Measurements from ENCODE around the gene NRG2.

NRG2 gene

DNA sequence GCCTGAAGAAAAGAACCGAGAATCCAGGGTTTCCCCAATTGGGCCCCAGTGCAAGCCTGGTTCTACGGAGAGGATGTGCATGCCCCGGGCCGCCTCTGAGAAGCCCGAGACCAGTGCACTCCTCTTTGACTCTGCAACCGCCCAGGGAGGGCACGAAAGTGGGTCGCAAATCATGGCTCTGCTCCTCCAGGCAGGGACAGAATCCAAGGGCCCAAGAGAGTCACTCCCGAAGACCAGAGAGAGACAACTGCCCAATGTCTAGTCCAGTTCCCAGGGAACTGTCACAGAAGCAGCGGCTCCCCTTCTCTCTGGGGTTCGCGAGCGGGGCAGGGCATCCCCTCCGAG lies 139.7 kb downstream of the NRG2 start:
- H3K27ac ChIP-seq (ENCODE audit: low read depth, low read length) = no peak overlapping the region
- no peak overlapping the region for H3K4me3 ChIP-seq (ENCODE audit: low read length)
- H3K36me3 ChIP-seq (ENCODE audit: control insufficient read depth, low read length) = no peaks in the 10 kb centered on the region
- no peaks in the 10 kb centered on the region for H3K9me3 ChIP-seq (ENCODE audit: control insufficient read depth, insufficient read depth, low read length)
- H4K20me1 ChIP-seq (ENCODE audit: control insufficient read depth, insufficient read depth, low read depth, low read length) = no peaks in the 10 kb centered on the region
- H3K4me1 ChIP-seq (ENCODE audit: control insufficient read depth, low read length) = no peaks in the 10 kb centered on the region
- no peaks in the 10 kb centered on the region for H3K79me2 ChIP-seq (ENCODE audit: control insufficient read depth, low read length)
- no peaks in the 10 kb centered on the region for H3K9me2 ChIP-seq (replicated peaks; ENCODE audit: control insufficient read depth, low read length)
- H3K4me2 ChIP-seq (ENCODE audit: low read length) = no peak overlapping the region
- no peak for TF ChIP-seq EZH2phosphoT487 (IDR thresholded peaks at IDR 0.05; ENCODE audit: borderline replicate concordance, low read length)
- TF ChIP-seq, protein P1, sequence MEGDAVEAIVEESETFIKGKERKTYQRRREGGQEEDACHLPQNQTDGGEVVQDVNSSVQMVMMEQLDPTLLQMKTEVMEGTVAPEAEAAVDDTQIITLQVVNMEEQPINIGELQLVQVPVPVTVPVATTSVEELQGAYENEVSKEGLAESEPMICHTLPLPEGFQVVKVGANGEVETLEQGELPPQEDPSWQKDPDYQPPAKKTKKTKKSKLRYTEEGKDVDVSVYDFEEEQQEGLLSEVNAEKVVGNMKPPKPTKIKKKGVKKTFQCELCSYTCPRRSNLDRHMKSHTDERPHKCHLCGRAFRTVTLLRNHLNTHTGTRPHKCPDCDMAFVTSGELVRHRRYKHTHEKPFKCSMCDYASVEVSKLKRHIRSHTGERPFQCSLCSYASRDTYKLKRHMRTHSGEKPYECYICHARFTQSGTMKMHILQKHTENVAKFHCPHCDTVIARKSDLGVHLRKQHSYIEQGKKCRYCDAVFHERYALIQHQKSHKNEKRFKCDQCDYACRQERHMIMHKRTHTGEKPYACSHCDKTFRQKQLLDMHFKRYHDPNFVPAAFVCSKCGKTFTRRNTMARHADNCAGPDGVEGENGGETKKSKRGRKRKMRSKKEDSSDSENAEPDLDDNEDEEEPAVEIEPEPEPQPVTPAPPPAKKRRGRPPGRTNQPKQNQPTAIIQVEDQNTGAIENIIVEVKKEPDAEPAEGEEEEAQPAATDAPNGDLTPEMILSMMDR (IDR thresholded peaks at IDR 0.05; ENCODE audit: low read depth, low read length, poor library complexity, severe bottlenecking) = no peak
- peaks cover 64% of the 10 kb centered on the region for H3K27me3 ChIP-seq (ENCODE audit: control insufficient read depth, low read length)
- no peaks in the 10 kb centered on the region for H3F3A ChIP-seq (ENCODE audit: control insufficient read depth, insufficient read depth)

DNA sequence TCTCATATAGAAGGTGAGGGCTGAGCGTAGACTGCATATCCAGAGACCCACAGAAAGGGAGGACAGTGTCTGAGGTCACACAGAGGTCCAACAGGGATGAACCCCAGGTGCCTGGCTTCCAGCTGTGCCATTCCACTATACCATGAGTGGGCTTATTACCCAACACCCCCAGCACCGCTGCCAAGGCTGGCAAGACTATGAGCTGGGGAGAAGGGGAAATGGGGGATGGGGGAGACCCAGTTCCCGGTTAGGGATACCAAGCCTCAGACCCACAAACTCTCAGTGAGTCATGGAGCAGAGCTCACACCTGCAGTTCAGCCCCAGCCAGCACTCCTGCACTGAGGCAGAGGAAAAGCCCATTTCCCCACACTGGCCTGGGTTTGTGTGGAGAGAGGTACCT lies 141.1 kb downstream of the NRG2 start:
- peaks cover 60% of the 10 kb centered on the region for H3K27me3 ChIP-seq (ENCODE audit: control insufficient read depth, low read length)
- no peaks in the 10 kb centered on the region for H3K9me2 ChIP-seq (replicated peaks; ENCODE audit: control insufficient read depth, low read length)

DNA sequence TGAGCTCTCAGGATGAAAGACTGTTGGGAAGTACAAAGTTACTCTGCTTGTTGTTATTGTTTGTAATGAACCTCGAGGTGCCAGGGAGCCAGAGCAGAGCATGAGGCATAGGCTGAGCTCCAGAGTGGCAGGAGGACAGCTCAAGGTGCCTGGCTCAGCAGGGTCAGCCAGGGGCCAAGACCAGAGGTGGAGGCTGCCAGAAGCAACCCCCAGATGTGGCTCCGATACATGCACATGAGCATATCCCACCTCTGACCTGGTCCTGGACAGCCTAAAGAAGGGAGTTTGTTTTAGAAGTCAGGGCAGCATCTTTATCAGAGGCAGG lies 141.9 kb downstream of the NRG2 start:
- Histone ChIP-seq H3K27me3 (ENCODE audit: control insufficient read depth, low read length) (peaks cover 52% of the 10 kb centered on the region), H3K9me3 (ENCODE audit: control insufficient read depth, insufficient read depth, low read length) (no peaks in the 10 kb centered on the region), H3K4me2 (ENCODE audit: low read length) (no peak overlapping the region), H3K9me2 (replicated peaks; ENCODE audit: control insufficient read depth, low read length) (no peaks in the 10 kb centered on the region), H3K27ac (ENCODE audit: low read depth, low read length) (no peak overlapping the region), H3K36me3 (ENCODE audit: control insufficient read depth, low read length) (no peaks in the 10 kb centered on the region), H3F3A (ENCODE audit: control insufficient read depth, insufficient read depth) (no peaks in the 10 kb centered on the region), H3K4me1 (ENCODE audit: control insufficient read depth, low read length) (no peaks in the 10 kb centered on the region), H3K4me3 (ENCODE audit: low read length) (no peak overlapping the region), H3K79me2 (ENCODE audit: control insufficient read depth, low read length) (no peaks in the 10 kb centered on the region), H4K20me1 (ENCODE audit: control insufficient read depth, insufficient read depth, low read depth, low read length) (no peaks in the 10 kb centered on the region)
- TF ChIP-seq, protein P1 (IDR thresholded peaks at IDR 0.05; ENCODE audit: low read depth, low read length, poor library complexity, severe bottlenecking) = no peak
- TF ChIP-seq EZH2phosphoT487 (IDR thresholded peaks at IDR 0.05; ENCODE audit: borderline replicate concordance, low read length) = no peak

More for the DNA sequence above, 141.1 kb downstream of the NRG2 start:
- Histone ChIP-seq H3K4me2 (ENCODE audit: low read length) (no peak overlapping the region), H3K4me3 (ENCODE audit: low read length) (no peak overlapping the region), H3K79me2 (ENCODE audit: control insufficient read depth, low read length) (no peaks in the 10 kb centered on the region), H3K36me3 (ENCODE audit: control insufficient read depth, low read length) (no peaks in the 10 kb centered on the region), H3K4me1 (ENCODE audit: control insufficient read depth, low read length) (no peaks in the 10 kb centered on the region), H3F3A (ENCODE audit: control insufficient read depth, insufficient read depth) (no peaks in the 10 kb centered on the region), H4K20me1 (ENCODE audit: control insufficient read depth, insufficient read depth, low read depth, low read length) (no peaks in the 10 kb centered on the region), H3K9me3 (ENCODE audit: control insufficient read depth, insufficient read depth, low read length) (no peaks in the 10 kb centered on the region), H3K27ac (ENCODE audit: low read depth, low read length) (no peak overlapping the region)
- TF ChIP-seq, protein P1 (IDR thresholded peaks at IDR 0.05; ENCODE audit: low read depth, low read length, poor library complexity, severe bottlenecking) = no peak
- TF ChIP-seq EZH2phosphoT487 (IDR thresholded peaks at IDR 0.05; ENCODE audit: borderline replicate concordance, low read length) = no peak
